HG02943 (cell line): ENCODE measurements around the gene TFB2M.
"Not testable (repeated sequence)": the region's sequence is repeated elsewhere in the genome, so short reads cannot be mapped to it uniquely, and the experiment has no call there.

ENCODE experiments used
- ATAC-seq: cut with Tn5 transposase; IDR thresholded peaks from one replicate; pipeline ENCODE4 v1.9.1; 2021; ENCODE audit warnings: mild to moderate bottlenecking, low read depth, moderate library complexity; ENCODE audit not compliant: unreplicated experiment

The TFB2M gene, protein sequence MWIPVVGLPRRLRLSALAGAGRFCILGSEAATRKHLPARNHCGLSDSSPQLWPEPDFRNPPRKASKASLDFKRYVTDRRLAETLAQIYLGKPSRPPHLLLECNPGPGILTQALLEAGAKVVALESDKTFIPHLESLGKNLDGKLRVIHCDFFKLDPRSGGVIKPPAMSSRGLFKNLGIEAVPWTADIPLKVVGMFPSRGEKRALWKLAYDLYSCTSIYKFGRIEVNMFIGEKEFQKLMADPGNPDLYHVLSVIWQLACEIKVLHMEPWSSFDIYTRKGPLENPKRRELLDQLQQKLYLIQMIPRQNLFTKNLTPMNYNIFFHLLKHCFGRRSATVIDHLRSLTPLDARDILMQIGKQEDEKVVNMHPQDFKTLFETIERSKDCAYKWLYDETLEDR

DNA sequence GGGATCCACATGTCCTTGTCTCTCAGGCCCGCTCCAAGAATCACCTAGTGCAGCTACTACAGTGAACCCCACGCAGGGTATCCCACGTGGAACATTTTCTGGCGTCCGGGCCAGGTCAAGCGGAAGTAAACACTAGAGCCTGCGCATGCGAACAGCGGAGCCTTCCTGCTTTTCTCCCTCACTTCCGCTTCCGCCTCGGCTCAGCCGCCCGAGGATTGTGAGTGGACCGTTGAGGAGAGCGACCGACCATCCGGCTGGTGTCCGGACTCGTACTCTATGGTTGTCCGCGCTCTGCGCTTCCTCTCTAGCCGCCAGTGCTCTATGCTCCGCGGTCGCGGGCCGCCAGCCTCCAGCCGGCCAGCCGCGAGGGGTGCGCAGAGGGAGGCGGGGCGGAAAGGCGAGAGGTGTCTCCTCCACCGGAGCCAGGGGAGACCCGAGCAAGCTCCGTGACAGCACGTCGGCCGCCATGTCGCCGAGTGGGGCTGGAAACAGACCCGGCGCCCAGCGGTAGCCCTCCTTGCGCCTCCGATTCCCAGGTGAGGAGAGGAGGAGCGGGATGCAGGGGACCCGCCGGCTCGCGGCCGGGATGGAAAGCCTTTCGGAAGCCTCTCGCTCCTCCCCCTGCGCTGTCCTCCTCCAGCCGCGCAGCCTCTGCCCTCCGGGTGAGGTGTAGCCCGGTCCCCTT lies at the start of gene TFB2M, which contains the start of gene CNST:
Gene TFB2M, minus strand, starts transcription at position 134 of the 685 bp plus-strand sequence. Its CDS starts 123 bp downstream, at position 11.
Gene CNST, plus strand, starts transcription at position 329 of the 685 bp plus-strand sequence. CDS start 25,107 bp downstream, outside the sequence.
- ATAC-seq = peak; percentile 93

DNA sequence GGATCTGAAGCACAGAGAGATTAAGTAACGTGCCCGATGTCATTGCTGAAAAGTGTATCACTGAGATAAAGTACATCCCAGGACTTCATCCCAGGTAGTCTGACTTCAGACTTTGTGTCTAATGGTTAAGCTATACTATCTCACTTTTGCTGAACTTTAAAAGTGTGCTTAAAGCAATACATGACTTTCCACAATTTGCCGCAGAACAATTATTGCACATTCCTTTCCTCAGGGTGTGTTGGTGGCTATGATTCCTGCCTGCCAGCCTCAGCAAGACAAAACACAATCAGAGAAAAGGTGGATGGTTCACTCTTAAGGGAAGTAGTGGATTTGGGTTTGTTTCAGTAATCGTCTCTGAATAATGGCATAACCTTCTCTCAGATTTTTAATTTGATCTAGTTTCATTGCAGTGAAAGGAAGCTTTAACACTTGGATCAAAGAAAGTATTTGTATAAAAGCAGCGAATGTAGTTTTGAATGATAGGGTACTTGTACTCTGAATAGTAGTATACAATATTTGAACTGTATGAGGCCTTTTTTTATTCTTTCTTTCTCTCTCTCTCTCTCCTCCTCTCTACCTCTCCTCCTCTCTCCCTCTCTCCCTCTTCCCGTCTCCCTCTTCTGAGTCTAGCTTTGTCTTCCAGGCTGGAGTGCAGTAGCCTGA lies 47.2 kb upstream of the TFB2M start:
- ATAC-seq = no peak

DNA sequence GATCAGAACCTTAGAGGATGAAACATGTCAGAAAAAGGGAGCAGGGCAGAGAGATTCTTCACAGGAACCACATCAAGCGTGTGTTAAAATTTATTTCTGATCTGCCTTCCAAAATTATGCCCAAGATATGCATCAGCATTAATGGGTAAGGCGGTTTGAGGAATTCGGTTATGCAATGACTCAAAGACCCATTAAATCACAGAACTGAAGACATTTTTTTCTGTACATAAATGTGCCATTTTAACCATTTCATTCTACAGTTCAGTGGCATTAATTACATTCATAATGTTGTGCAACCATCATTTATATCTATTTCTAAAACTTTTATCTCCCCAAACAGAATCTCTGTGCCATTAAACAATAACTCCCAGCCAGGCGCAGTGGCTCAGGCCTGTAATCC lies 43.6 kb upstream of the TFB2M start:
- ATAC-seq = no peak

DNA sequence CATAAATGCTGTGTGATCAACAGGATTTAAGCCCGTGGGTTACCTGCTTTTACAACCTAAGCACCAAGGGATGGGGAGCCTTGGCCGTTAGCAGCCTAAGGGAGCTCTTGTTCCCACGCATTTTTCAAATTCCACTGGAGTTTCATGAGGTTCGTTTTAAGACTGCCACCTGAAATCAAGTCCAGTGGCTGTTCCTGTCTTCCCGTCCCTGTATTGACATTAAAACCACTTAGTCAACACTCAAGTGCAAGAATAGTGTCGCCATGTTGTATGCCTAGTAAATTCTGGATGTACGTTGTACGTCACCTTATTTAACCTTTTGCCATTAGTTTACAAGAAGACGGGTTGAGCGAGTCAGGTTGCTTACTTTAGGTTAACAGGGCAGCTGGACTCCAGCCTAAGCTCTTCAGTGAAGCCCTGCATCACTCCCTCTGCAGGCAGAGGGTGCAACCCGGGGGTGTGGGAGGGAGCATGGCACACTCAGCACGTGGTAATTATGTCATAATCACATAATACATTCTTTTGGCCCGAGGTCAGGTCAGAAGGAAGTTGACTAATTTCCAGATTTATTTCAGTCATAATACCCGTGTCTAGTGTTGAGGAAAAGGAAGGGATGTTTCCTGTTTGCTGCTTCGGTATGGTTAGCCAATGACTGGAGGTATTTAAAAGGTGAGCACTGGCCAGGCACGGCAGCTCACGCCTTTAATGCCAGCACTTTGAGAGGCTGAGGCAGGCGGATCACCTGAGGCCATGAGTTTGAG lies 42.7 kb upstream of the TFB2M start:
- ATAC-seq = no peak

DNA sequence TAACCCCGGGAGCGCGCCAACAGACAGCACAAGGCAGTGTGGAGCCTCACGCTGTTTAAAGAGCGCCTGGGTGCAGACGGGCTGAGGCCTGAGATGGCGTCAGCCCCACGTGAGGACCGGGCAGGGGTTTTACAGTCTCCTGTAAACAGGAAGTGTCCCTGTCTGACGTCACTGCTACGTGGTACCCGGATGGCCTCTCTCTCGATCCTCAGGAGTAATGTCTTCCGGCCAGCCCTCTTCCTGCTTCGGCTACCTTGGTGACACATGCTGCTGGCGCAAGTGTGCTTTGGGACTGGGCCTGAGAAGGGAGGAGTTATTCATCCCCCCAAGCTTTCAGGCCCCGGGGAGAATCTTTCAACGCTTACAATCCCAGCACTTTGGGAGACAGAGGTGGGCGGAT lies 41.4 kb upstream of the TFB2M start:
- no peak for ATAC-seq

DNA sequence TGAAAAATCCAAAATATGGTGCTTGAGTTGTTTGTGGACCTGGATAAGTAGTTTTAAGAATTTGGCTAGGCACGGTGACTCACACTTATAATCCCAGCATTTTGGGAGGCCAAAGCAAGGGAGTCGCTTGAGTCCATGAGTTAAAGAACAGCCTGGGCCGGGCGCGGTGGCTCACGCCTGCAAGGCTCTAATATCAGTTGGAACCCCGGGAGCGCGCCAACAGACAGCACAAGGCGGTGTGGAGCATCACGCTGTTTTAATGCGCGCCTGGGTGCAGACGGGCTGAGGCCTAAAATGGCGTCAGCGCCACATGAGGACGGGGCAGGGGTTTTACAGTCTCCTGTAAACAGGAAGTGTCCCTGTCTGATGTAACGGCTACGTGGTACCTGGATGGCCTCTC lies 39.2 kb upstream of the TFB2M start:
- not testable (repeated sequence) for ATAC-seq

DNA sequence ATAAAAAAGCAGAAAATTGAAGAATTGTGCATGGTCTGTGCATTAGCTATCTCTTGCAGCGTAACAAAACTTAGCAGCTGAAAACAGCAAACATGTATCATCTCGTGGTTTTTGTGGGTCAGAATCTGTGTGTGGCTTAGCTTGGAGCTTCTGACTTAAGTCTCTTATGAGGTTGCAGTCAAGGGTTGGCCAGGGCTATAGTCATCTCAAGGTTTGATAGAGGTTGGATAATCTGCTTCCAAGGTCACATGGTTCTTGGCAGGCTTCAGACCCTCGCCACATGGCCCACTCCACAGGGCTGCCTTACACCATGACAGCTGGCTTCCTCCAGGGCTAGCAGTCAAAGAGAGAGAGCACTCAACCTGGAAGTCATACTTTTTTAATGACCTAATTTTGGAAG lies 36.1 kb upstream of the TFB2M start:
- no peak for ATAC-seq

DNA sequence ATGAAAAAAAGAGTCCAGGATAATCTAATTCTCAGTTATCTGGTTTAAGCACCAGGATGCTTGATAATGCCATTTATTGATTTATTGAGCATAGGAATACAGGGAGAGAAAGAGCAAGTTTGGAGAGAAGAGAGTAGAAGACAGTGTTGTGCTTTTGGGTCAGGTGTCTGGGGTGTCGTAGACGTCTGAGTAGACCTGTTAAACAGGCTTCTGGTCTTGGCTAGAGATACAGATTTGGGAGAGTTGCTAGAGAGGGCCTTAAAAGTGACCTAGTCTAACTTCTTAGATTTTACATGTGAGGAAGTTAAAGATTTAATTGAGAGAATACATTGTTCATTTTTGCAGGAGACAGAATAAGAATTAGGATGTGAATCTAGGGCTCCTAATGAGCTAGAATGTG lies 34.5 kb upstream of the TFB2M start:
- no peak for ATAC-seq

DNA sequence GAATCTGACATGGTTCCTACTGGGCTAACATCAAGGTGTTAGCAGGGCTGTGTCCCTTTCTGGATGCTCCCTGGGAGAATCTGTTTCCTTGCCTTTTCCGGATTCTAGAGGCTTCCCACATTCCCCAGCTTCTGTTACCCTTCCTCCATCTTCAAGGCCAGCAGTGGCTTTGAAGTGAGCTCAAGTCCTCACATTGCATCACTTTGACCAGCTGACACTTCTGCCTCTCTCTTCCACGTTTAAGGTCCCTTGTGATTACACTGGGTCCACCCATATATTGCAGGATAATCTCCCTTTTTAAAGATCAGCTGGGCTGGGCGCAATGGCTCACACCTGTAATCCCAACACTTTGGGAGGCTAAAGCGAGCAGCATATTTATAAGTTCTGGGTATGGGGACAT lies 33.3 kb upstream of the TFB2M start:
- ATAC-seq = no peak

DNA sequence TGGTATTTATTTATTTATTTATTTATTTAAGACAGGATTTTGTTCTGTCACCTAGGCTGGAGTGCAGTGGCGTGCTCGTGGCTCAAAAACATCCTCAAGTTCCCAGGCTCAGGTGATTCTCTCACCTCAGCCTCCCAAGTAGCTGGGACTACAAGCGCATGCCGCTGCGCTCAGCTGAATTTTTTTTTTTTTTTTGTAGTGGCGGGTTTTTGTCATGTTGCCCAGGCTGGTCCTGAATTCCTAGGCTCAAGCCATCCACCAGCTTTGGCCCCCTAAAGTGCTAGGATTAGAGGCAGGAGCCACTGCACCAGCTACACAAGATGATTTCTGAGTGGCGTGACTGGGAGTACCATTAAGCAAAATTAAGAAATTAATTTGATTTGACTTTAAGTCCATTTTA lies 31.9 kb upstream of the TFB2M start:
- ATAC-seq = no peak

DNA sequence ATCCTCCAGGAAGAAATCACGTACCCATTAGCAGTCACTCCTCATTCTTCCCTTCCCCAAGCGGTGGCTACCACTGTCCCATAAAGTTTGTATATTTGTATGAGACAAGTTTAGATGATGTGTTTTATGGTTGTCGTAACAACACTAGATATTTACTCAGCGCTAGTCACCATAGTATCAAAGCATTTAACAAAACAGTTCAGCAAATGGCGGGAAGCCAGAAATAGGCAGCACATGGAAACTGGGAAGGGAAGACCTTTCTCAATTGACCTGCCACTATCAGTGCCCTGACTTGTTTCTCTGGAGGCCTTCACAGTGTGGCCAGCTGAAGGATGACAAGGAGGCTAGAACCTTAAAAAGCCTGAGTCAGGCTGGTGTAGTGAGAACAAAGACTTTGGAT lies 31.3 kb upstream of the TFB2M start:
- ATAC-seq = no peak

DNA sequence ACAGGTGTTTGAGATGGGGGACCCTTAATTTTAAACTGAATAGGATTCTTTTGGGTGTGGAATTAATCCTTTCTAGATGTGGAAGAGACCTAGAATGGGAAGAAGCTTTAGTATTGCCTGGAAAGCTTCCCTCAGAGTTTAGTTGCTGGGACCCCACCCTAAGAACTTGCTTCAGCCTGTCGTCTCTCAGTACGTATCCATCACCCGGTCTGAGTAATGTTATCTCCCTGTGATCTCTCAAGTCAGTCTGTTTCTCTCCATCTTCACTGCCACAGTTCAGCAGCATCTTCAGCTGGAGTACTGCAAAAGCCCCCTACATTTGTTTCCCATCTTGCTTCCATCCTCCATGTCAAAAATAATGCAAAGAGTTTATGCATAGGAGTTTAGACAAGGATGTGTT lies 29.1 kb upstream of the TFB2M start:
- no peak for ATAC-seq

DNA sequence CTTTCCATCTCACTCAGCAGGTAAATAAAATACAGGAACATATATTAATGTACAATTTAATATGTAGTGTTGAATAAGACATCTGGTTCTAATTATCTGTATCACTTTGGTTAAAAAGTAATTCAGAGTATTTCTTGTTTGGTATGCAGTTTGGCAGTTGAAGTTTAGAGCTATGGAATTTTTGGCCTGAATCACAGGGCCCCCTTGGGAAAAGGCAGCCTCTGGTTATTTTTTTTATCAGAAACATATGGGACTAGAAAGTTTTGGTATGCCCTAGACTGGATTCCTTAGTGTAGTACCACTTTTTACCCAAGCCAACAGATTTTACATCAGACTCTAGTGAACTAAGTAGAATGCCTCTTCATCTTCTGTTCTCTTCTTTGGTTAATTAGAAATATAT lies 26.6 kb upstream of the TFB2M start:
- no peak for ATAC-seq

DNA sequence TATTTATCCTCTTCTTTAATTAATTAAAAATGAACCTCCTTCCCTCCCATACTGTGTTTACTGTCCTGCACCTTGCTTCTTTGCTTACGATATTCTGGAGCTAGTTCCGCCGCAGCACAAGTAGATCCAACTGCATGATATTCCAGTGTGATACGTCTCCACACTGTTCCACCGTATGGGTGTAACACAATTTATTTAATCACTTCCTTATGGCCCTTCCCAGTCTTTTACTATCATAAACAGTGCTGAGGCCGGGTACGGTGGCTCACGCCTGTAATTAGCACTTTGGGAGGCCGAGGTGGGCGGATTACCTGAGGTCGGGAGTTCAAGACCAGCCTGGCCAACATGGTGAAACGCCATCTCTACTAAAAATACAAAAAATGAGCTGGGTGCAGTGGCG lies 25.9 kb upstream of the TFB2M start:
- ATAC-seq = no peak

DNA sequence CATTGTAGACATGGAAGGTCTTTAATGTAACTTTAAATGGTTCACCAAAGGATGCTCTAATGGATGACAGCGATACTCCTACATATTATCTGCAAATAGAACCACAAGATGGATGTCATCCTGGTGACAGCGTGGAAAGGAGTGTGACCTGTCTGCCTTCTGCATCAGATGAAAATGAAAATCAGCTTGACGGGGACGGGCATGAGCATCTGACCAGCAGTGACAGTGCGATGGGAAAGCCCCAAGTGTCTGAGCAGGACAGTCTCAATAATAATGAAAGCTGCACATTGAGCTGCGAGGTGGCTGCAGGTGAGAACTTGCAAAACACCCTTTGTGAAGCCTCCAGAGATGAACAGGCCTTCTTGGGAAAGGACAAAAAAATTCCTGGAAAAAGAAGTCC lies 25.4 kb upstream of the TFB2M start:
- peak; percentile 90 for ATAC-seq

DNA sequence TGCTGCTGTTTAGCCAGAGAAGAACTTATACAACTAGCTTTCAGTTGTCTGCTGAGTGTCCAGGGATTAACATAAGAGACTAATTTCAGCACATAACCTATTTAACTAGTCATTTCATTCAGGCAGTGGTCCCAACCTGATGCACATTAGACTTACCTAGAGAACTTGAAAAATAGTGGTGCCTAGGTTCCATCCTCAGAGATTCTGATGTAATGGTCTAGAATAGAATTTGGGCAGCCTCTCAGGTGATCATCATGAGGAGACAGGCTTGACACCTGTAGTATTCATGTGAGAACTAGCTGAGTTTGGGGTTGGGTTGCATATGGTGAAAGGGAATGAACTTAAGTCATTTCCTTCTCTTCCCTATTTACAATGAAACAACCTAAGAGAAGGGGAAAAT lies 25.0 kb upstream of the TFB2M start:
- ATAC-seq = peak; percentile 25

DNA sequence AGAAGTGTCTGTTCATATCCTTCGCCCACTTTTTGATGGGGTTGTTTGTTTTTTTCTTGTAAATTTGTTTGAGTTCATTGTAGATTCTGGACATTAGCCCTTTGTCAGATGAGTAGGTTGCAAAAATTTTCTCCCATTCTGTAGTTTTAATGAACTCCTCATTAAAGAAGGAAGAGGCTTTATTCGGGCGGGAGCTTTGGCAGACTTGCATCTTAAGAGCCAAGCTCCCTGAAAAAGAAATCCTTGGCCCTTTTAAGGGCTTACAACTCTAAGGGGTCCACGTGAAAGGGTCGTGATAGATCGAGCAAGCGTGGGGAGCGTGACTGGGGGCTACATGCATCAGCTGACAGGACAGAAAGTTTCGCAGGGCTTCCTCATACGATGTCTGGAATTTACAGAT lies 23.9 kb upstream of the TFB2M start:
- not testable (repeated sequence) for ATAC-seq

DNA sequence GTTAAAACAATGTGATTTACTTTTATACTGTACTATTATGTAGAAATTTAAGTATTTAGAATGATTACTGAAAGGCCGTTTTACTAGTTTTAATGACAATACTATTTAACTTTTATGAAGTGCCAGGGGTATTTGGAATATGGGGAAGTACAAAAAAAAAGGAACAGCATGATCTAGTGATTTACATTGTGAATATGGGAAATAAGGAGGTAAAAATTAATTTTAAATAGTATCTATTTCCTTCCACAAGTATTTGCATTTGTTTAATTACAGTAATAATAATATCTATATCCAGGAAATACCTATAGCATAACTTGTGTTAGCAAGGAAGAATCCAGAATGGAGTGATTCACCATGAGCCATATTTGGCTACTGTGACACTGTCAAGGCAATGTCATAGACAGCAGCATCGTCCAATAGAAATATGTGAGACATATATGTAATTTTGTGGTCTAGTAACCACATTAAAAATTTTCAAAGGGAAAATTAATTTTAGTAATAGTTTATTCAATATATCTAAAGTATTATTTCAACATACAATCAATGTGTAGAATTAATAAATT lies 22.2 kb upstream of the TFB2M start:
- ATAC-seq = no peak

DNA sequence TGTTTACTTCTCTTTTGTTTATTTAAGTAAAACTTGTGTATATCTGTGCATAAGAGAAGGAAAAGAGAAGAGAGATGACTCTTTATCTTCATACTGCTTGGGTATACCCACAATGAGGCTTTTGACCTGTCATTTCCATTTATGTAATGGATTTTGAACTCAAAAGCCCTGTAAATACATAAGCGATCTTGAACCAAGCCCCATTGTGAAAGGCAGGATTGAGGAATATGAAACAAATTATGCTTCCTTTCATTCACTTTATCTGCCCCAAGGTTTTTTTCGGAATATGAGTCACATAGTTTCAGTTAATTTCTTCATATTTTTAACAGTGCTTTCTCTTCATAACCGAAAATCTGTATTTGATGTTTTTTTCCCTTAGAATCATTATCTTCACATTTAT lies 21.5 kb upstream of the TFB2M start:
- ATAC-seq = no peak

DNA sequence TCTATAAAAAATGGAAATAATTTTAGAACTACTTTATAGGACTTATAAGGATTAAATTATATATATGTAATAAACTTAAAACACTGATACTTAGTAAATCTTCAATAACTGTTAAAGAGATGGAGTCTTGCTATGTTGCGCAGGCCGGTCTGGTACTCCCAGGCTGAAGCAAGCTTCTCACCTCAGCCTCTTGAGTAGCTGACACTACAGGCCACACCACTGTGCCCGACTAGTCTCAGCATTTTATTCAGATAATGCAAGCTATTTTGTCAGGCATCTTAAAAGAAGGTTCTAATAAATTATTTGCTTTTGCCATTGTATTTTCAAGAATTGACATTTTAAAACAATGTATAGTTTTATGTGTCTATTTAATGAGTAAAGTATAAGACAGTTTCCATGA lies 21.0 kb upstream of the TFB2M start:
- ATAC-seq = no peak
